Vagina (tissue), 2 donors: ENCODE results near the gene TGM1. TPM values are rescaled to one million over a fixed set of nuclear protein-coding genes. Genes with fewer than 3 reads are reported as not detected.

ENCODE experiments used
- DNase-seq, 2 donors: peaks; one replicate each; pipeline ENCODE4 v3.0.0-alpha.2; 2017; ENCODE audit errors: extremely low spot score in 2 of 2
- H3K27ac ChIP-seq: fragments of 200-600 bp; sonication (generic); one replicate; pipeline ENCODE4 v1.5.1; 2019
- H3K27me3 ChIP-seq: fragments of 200-600 bp; sonication (generic); one replicate; pipeline ENCODE4 v1.5.1; 2019
- H3K36me3 ChIP-seq, 2 donors: fragments of 200-600 bp; sonication (generic); one replicate each; pipeline ENCODE4 v1.5.1; 2017 to 2019
- H3K4me1 ChIP-seq: fragments of 200-600 bp; sonication (generic); one replicate; pipeline ENCODE4 v1.5.1; 2019
- H3K4me3 ChIP-seq, 2 donors: fragments of 200-600 bp; sonication (generic); 1 replicate in 1 of 2; 2 replicates in 1 of 2; pipeline ENCODE4 v1.5.1; 2016 to 2019
- H3K9me3 ChIP-seq: fragments of 200-600 bp; sonication (generic); one replicate; pipeline ENCODE4 v1.5.1; 2019
- CTCF ChIP-seq, 3 experiments: fragments of 450-650 bp in 2 of 3; fragments of 200-600 bp in 1 of 3; sonication (generic) in 1 of 3; IDR thresholded peaks; one replicate each; pipeline ENCODE4 v1.5.1; 2017 to 2019; ENCODE audit warnings: antibody characterized with exemption in 3 of 3, mild to moderate bottlenecking in 2 of 3, moderate library complexity in 2 of 3
- POLR2A ChIP-seq, 2 donors: fragments of 450-650 bp; IDR thresholded peaks; one replicate each; pipeline ENCODE4 v1.6.1; 2017; ENCODE audit warnings: antibody characterized with exemption in 2 of 2, mild to moderate bottlenecking in 2 of 2, moderate library complexity in 2 of 2
- POLR2AphosphoS5 ChIP-seq, 2 donors: sonication (generic); formaldehyde crosslinking; IDR thresholded peaks; one replicate each; pipeline ENCODE4 v1.9.0; 2017; ENCODE audit warnings: antibody characterized with exemption in 2 of 2, mild to moderate bottlenecking in 2 of 2, low read depth in 1 of 2; ENCODE audit not compliant: insufficient read depth in 1 of 2
- intact Hi-C: fragments of 100-400 bp; cut with DNase I; formaldehyde crosslinking; loops from one replicate; pipeline ENCODE4 v1.15.1; 2023
- total RNA-seq: library from RNA; depleted of rRNA; stranded (reverse); fragments of >200 nt; gene quantifications from one replicate; pipeline ENCODE4 v1.2.3, GENCODE V29; 2016

TGM1 gene
- total RNA-seq, 1 donor from 2014 or later: 269 TPM

GRCh38 chr14:24304019-24304387 lies 41.0 kb upstream of the TGM1 start:
- peaks cover 36% of the 10 kb centered on the region for H3K4me1 ChIP-seq
- H3K27me3 ChIP-seq: no peaks in the 10 kb centered on the region
- H3K4me3 ChIP-seq: no peak overlapping the region
- TF ChIP-seq CTCF (IDR thresholded peaks at IDR 0.05) (no peak), POLR2A (IDR thresholded peaks at IDR 0.05) (no peak), POLR2AphosphoS5 (IDR thresholded peaks at IDR 0.05; ENCODE audit: insufficient read depth in 1 of 2, low read depth in 1 of 2) (no peak)
- DNase-seq: no peak
- peaks cover 0 to 62% of the 10 kb centered on the region in 2 donors for H3K36me3 ChIP-seq
- no peaks in the 10 kb centered on the region for H3K9me3 ChIP-seq
- intact Hi-C loops: no loop called here
- no peak overlapping the region for H3K27ac ChIP-seq

- intact Hi-C loops: no loop called here
- Histone ChIP-seq H3K4me3 (peak overlapping the region; percentile 69 to 87), H3K27me3 (no peaks in the 10 kb centered on the region), H3K4me1 (peaks cover 47% of the 10 kb centered on the region), H3K27ac (peak overlapping the region; percentile 88), H3K9me3 (no peaks in the 10 kb centered on the region), H3K36me3 (peaks cover 0 to 50% of the 10 kb centered on the region in 2 donors)
- no peak for DNase-seq
- TF ChIP-seq POLR2A (IDR thresholded peaks at IDR 0.05) (no peak), POLR2AphosphoS5 (IDR thresholded peaks at IDR 0.05; ENCODE audit: insufficient read depth in 1 of 2, low read depth in 1 of 2) (no peak), CTCF (IDR thresholded peaks at IDR 0.05) (no peak)
These were observed 37.5 kb upstream of the TGM1 start for GRCh38 chr14:24300326-24300980.

- Histone ChIP-seq H3K4me1 (peaks cover 47% of the 10 kb centered on the region), H3K27ac (peak within 1 kb of the TSS; percentile 88), H3K4me3 (peak within 1 kb of the TSS; percentile 69 to 87), H3K36me3 (peaks cover 0 to 44% of the 10 kb centered on the region in 2 donors), H3K27me3 (no peaks in the 10 kb centered on the region), H3K9me3 (no peaks in the 10 kb centered on the region)
- no peak for DNase-seq
- intact Hi-C loops: no loop called here
- no peak for TF ChIP-seq CTCF (IDR thresholded peaks at IDR 0.05)
- TF ChIP-seq POLR2AphosphoS5 (IDR thresholded peaks at IDR 0.05; ENCODE audit: insufficient read depth in 1 of 2, low read depth in 1 of 2): peak; percentile 90 to 92
- TF ChIP-seq POLR2A (IDR thresholded peaks at IDR 0.05): peak in 1 of 2 donors; percentile 41
These were observed 36.5 kb upstream of the TGM1 start, which contains the start of the genes DHRS1 and NOP9 for GRCh38 chr14:24299255-24300191. DHRS1 (minus strand) TSS chr14:24299780; CDS start chr14:24299106, 674 bp downstream. NOP9 (plus strand) TSS chr14:24299850; CDS start chr14:24299955, 105 bp downstream.

- peaks cover 0 to 38% of the 10 kb centered on the region in 2 donors for H3K36me3 ChIP-seq
- intact Hi-C loops: no loop called here
- peak overlapping the region; percentile 69 to 87 for H3K4me3 ChIP-seq
- peaks cover 47% of the 10 kb centered on the region for H3K4me1 ChIP-seq
- no peaks in the 10 kb centered on the region for H3K27me3 ChIP-seq
- TF ChIP-seq POLR2AphosphoS5 (IDR thresholded peaks at IDR 0.05; ENCODE audit: insufficient read depth in 1 of 2, low read depth in 1 of 2) (no peak), CTCF (IDR thresholded peaks at IDR 0.05) (no peak)
- H3K27ac ChIP-seq: peak overlapping the region; percentile 88
- no peak for DNase-seq
- H3K9me3 ChIP-seq: no peaks in the 10 kb centered on the region
These were observed 35.9 kb upstream of the TGM1 start for GRCh38 chr14:24298892-24299254.
